HepG2 (cell line): Measurements from ENCODE around the gene ABCG8. TPM values are rescaled to one million over a fixed set of nuclear protein-coding genes. Genes with fewer than 3 reads are reported as not detected.

Experiments used
- DZIP1 ChIP-seq: sonication (generic); formaldehyde crosslinking; IDR thresholded peaks from 2 replicates; pipeline ENCODE4 v1.5.0; 2020; ENCODE audit warnings: mild to moderate bottlenecking, missing genetic modification reagents
- HMG20A ChIP-seq: IDR thresholded peaks from 2 replicates; pipeline ENCODE4 v1.6.1; 2016; ENCODE audit warnings: borderline replicate concordance
- HOMEZ ChIP-seq: IDR thresholded peaks from 2 replicates; pipeline ENCODE4 v1.6.1; 2016; ENCODE audit warnings: low read depth
- IKZF4 ChIP-seq: sonication (generic); formaldehyde crosslinking; IDR thresholded peaks from 2 replicates; pipeline ENCODE4 v1.5.1; 2020; ENCODE audit warnings: borderline replicate concordance, mild to moderate bottlenecking, low read depth, missing genetic modification reagents; ENCODE audit errors: not compliant biosample characterization
- JUN ChIP-seq: sonication (generic); formaldehyde crosslinking; IDR thresholded peaks from 2 replicates; pipeline ENCODE4 v1.4.0; 2020; ENCODE audit warnings: mild to moderate bottlenecking, missing genetic modification reagents
- MZF1 ChIP-seq: sonication (generic); formaldehyde crosslinking; IDR thresholded peaks from 2 replicates; pipeline ENCODE4 v1.8.1; 2023; ENCODE audit warnings: mild to moderate bottlenecking, missing genetic modification reagents, borderline replicate concordance
- NFIC ChIP-seq: IDR thresholded peaks from 2 replicates; pipeline ENCODE4 v1.6.1; 2012; ENCODE audit warnings: mild to moderate bottlenecking, low read length, inconsistent platforms
- PAXIP1 ChIP-seq: sonication (generic); formaldehyde crosslinking; conservative IDR thresholded peaks from 2 replicates; pipeline ENCODE4 v1.4.0; 2020; ENCODE audit warnings: mild to moderate bottlenecking, missing genetic modification reagents, moderate library complexity
- PHF8 ChIP-seq: sonication (generic); formaldehyde crosslinking; IDR thresholded peaks from 2 replicates; pipeline ENCODE4 v1.5.0; 2020; ENCODE audit warnings: missing genetic modification reagents
- POLR2AphosphoS5 ChIP-seq: IDR thresholded peaks from 2 replicates; pipeline ENCODE4 v1.6.1; 2012; ENCODE audit warnings: low read depth, low read length
- RBFOX2 ChIP-seq: fragments of 200-400 bp; formaldehyde crosslinking; IDR thresholded peaks from 2 replicates; pipeline ENCODE4 v1.6.1; 2017; ENCODE audit warnings: low read depth, mild to moderate bottlenecking, low read length
- REXO4 ChIP-seq: sonication (generic); formaldehyde crosslinking; IDR thresholded peaks from 2 replicates; pipeline ENCODE4 v1.8.0; 2022; ENCODE audit warnings: missing genetic modification reagents, mild to moderate bottlenecking, borderline replicate concordance
- SALL1 ChIP-seq: sonication (generic); formaldehyde crosslinking; IDR thresholded peaks from 2 replicates; pipeline ENCODE4 v1.8.0; 2022; ENCODE audit warnings: mild to moderate bottlenecking, missing genetic modification reagents
- SOX5 ChIP-seq: IDR thresholded peaks from 2 replicates; pipeline ENCODE4 v1.6.1; 2016; ENCODE audit warnings: borderline replicate concordance
- TEAD2 ChIP-seq: sonication (generic); formaldehyde crosslinking; IDR thresholded peaks from 2 replicates; pipeline ENCODE4 v1.9.0; 2021; ENCODE audit warnings: missing genetic modification reagents
- ZBTB2 ChIP-seq: sonication (generic); formaldehyde crosslinking; IDR thresholded peaks from 2 replicates; pipeline ENCODE4 v1.8.0; 2022; ENCODE audit warnings: low read depth, missing genetic modification reagents
- ZBTB38 ChIP-seq: sonication (generic); formaldehyde crosslinking; IDR thresholded peaks from 2 replicates; pipeline ENCODE4 v1.5.1; 2020; ENCODE audit warnings: mild to moderate bottlenecking, missing genetic modification reagents
- ZNF773 ChIP-seq: sonication (generic); formaldehyde crosslinking; IDR thresholded peaks from 2 replicates; pipeline ENCODE4 v1.4.0; 2020; ENCODE audit warnings: missing genetic modification reagents, borderline replicate concordance
- ZZZ3 ChIP-seq: sonication (generic); formaldehyde crosslinking; IDR thresholded peaks from 2 replicates; pipeline ENCODE4 v1.4.0; 2020; ENCODE audit warnings: missing genetic modification reagents, mild to moderate bottlenecking, borderline replicate concordance
- polyA plus RNA-seq, 8 experiments: library from polyadenylated mRNA; depleted of rRNA in 3 of 8; stranded (reverse) in 7 of 8; unstranded in 1 of 8; fragments of >200 nt; fragmentation: Illumina TruSeq in 4 of 8; extraction: Trizol in 4 of 8; gene quantifications; 2 replicates each; pipeline versions ENCODE4 v1.2.1 to v1.2.3, GENCODE V29; 2011 to 2016; ENCODE audit warnings: low read depth in 4 of 8, missing spikeins in 1 of 8, mixed read lengths in 1 of 8; ENCODE audit not compliant: insufficient read depth in 1 of 8
- total RNA-seq, 5 experiments: library from RNA; depleted of rRNA; stranded (reverse); fragments of >200 nt; fragmentation: Illumina TruSeq; extraction: Trizol; gene quantifications; 2 replicates each; pipeline ENCODE4 v1.2.3, GENCODE V29; 2016; ENCODE audit warnings: low read depth in 1 of 5

ABCG8 gene
- total and polyA plus RNA-seq, 2 of the 13 experiments (the other 11 are each of a cell fraction or from before 2014, with no cell fraction given) = 8.1 to 8.8 TPM

- TF ChIP-seq DZIP1 (CRISPR knock-in tag) = no peak
- TF ChIP-seq POLR2AphosphoS5 = no peak
- TF ChIP-seq MZF1 = no peak
- 0 out of 2 replicates have a peak, but pooled peaks have one; percentile 14 for TF ChIP-seq SOX5 (CRISPR knock-in tag)
- 0 out of 2 replicates have a peak, but pooled peaks have one; percentile 10 for TF ChIP-seq PAXIP1 (CRISPR knock-in tag)
- no peak for TF ChIP-seq ZBTB38 (CRISPR knock-in tag)
- no peak for TF ChIP-seq ZNF773 (CRISPR knock-in tag)
- TF ChIP-seq NFIC = no peak
- TF ChIP-seq HOMEZ (CRISPR knock-in tag) = no peak
- no peak for TF ChIP-seq ZZZ3 (CRISPR knock-in tag)
- TF ChIP-seq HMG20A (CRISPR knock-in tag) = no peak
- TF ChIP-seq ZBTB2 (CRISPR knock-in tag) = no peak
- 0 out of 2 replicates have a peak, but pooled peaks have one; percentile 19 for TF ChIP-seq RBFOX2
- TF ChIP-seq TEAD2 = no peak
- no peak for TF ChIP-seq JUN (CRISPR knock-in tag)
- no peak for TF ChIP-seq SALL1 (CRISPR knock-in tag)
- TF ChIP-seq IKZF4 = no peak
- TF ChIP-seq PHF8 = no peak
- no peak for TF ChIP-seq REXO4 (CRISPR knock-in tag)
These were observed 32.1 kb upstream of the ABCG8 start (continued) for GRCh38 chr2:43806719-43807031.
